Dermis microvascular lymphatic vessel endothelial cell (primary cell): ENCODE data around the gene PPARG. TPM values are rescaled to one million over a fixed set of nuclear protein-coding genes. Genes with fewer than 3 reads are reported as not detected.

Experiments
- DNase-seq, 2 donors: peaks; one replicate each; pipeline versions ENCODE4 v3.0.0 to v3.0.0-alpha.2; 2010; ENCODE audit warnings: low read depth in 2 of 2
- total RNA-seq: library from RNA; depleted of rRNA; stranded (reverse); fragments of >200 nt; gene quantifications from 2 replicates; pipeline ENCODE4 v1.2.1, GENCODE V29; 2014

The PPARG gene
- total RNA-seq, 1 donor from 2014 or later = 58.8 TPM

GRCh38 chr3:12312010-12312409 lies 23.1 kb downstream of the PPARG start:
- DNase-seq = no peak

- DNase-seq = no peak
Observed at GRCh38 chr3:12313519-12313918, 24.6 kb downstream of the PPARG start.

DNA sequence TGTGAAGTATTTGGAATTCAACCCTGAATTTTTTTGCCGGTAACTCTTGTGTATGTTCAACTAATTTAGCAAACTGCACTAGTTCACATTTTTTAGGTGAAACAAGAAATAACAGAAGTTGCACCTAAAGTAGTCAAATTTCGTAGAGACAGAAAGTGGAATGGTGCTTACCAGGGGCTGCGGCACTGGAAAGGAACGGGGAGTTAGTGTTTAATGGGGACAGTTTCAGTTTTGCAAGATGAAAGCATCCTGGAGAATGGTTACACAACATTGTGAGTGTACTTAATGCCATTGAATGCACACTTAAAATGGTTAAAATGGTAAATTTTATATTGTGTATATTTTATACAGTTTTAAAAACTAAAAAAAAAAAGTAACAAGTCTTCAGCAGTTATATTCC lies 27.4 kb downstream of the PPARG start:
- DNase-seq = no peak

DNA sequence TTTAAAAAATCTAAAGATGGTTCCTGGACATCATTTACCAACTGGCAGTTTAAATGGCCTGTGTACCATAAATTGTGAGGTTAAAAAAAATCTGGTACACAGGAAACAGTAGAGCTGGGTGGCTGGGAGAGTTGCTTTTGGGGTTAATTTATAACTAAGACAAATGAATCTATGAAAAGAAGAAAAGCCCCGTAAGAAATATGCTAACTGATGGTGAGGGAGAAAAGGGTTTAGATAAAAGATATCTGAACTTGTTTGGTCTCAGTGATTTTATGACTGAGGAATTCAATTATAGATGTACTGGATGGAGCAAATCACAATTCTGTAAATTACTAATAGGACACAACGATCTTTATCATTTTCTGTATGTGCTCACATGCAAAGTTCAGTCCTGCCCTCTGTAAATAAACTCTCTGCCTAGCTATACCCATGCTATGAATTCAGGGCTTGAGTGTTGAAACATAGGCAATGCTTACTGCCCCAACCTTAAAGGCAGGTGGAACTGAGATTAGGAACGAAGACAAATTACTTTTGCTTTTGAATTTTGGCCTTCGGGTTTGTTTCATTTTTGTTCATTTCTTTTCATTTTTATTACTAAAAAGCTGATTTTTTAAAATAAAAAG lies 28.0 kb downstream of the PPARG start:
- no peak for DNase-seq

GRCh38 chr3:12317914-12318313 lies 29.0 kb downstream of the PPARG start:
- no peak for DNase-seq

DNA sequence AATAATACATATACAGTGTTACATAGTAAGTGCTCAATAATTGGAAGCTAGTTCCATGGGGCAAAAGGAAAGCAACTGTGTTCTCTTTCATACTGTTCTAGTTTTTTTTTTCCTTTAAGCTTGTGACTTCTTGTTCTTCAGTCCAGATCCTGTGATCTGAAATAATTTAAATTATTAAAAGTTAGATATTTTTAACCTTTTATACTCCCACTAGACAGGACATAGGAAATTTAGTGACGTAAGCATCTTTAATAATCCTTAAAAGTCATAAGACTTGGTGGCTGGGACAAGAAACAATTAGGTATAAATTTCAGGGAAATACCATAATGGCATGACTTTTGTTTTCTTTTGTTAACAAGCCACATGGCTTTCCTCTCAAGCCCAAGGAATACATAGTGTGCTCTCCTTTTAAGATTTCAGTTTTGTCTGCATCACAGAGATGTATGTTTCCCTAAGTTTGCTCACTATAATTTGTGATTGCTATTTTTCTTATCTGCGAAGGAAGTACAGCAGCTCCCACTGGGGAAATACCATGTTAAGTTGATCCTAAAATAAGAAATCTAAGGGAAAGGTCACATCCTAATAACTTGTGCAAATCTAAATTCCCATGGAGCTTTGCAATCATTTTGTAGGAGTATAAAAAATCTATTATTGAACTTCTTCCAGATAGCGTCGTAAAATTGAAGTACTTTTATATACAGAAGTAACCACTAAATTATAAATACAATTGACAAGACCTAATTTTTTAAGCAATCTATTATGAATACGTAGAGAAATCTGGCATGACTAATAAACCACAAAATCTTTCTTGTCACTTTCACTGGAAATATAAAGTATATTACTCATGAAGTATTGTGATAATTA lies 30.1 kb downstream of the PPARG start:
- DNase-seq = peak in 1 of 2 donors; percentile 57

DNA sequence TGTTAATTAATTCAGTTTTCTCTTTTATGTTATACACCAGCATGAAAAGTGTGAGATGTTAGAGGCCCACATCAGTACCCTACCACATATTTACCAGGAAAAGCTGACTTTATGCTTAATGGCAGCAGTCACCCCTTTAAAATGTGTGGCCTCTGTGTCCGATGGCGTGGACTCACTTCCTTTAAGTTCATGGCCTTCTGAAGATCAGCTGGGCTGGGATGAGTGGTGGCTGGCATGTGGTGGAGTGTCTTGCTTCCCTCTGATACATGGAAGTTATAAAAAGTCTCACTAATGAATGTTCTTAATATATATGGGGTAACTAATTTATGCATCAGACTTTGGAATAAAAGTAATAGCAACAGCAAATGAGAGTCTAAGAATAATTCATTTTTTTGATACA lies 32.1 kb downstream of the PPARG start:
- no peak for DNase-seq

DNA sequence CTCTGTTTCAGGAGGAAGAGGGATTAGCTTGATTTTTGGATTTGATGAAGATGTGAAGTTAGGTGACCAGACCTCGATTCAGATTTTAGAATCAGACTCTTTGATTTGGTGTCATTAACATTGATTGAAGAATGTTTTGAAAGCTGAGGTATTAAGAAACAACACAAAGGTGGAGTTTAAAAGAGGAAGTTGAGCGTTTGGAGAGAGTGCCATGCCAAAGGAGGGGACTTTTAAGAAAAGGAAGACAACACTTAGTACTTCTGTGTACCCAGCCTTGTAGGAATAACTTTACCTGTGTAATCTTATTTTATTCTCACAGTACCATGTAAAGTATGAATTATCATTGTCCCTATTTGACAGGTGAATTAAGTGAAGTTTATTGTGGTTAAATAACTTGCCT lies 34.4 kb downstream of the PPARG start:
- no peak for DNase-seq

DNA sequence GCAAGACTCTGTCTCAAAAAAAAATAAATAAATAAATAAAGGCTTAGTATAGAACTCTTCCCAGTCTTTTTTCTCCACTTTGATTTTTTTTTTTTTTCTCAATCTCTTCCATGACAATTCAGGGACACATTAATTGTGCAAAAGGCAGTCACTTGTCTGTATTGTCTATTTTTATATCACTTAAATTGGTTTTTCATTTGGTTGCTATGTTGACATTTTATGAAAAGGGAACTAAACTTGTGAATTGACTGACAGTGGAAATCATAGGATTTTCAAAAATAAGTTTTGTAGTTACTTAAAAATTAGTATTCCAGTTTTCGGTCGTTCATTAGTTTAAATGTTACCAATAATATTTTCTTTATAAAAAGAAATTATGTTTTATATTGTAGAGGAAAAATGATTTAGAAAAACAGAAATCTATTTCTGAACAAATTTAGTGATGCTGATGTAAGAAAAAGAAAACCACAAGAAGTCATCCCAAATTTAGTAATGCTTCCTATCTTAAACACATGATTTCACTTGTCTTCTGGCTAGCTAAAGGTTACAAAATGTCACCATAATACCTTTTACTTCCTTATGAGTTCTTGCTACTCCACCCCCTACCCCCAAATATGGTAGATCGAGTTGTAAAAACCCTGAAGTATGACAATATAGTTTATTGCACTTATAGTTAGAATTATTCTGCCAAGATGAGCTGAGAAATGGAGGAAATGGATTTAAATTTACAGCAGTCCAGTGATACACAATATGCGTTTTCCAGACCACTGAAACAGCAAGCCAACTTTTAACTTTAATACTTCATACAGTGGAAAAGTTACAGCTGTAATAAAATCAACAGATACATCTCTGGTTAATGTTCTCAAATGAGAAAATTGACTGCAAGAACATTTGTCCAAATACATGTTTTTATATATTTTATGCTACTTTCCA lies 37.0 kb downstream of the PPARG start:
- no peak for DNase-seq

GRCh38 chr3:12327021-12327420 lies 38.2 kb downstream of the PPARG start:
- DNase-seq = no peak

DNA sequence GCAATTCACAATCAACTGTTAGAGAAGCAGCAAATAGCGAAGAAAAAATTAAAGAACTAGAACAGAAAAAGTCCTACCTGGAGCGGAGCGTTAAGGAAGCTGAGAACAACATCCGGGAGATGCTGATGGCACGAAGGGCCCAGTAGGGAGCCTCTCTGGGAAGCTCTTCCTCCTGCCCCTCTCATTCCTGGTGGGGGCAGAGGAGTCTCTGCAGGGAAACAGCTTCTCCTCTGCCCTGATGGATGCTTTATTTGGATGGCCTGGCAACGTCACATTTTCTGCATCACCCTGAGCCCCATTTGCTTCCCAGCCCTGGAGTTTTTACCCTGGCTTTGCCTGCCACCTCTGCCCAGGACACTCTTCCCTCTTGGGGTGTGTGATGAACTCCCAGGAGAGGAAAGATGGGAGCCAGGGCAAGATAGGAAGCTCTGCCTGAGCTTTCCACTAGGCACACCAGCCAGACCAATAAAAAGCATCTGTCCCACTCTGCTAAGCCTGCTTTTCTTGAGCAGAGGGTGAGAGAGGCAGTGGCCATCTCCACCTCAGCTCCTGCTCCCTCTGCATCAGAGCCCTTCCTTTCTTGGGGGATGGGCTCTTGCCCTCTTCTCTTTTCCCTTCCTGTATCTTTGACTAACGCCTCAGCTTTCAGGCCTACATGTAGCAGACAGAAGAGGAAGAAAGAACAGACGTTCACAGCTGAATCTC lies 39.4 kb downstream of the PPARG start:
- no peak for DNase-seq

DNA sequence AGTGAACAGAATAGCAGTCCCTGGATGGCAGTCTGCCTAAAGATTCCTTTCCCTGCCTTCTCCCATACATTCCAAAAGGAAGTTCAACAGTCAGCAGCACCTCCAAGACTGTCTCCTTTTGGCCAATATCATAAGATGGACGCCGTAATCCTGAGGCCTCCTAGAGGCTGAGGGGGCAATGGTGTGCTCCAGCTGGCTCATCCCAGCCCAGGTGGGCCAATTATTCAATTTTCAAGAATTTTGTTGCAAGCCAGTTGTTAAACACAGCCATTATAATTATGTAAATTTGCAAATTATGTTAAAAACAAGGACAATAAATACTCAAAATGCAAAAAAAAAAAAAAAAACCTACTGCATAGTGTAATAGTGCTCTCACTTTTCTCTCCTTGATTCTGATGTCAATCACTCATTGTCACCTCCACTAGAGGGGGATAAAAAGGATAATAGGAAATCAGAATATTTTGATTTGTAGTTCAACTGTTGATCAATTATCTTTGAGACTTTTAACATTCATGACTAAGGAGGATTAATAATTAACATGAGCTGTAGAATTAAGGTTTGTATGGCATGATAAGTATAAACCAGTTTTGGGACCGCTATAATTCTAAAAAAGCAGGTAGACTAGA lies 40.1 kb downstream of the PPARG start:
- no peak for DNase-seq

DNA sequence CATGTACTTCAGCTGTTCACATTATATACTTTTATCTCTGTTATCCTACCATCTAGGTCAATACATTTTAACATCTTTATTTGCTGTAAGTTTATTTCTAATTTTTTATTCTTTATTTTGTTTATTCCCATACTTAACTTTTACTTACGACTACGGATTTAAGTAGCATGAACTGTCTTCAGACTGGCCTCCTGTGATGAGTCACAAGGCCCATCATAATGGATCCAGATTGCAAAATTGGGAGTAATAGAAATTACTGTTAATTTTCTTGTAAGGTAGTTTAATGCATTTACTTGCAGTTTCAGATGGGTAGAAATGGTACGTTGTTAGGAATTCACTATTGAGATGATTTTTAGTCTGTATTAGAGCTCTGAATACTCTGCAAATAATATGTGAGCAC lies 45.9 kb downstream of the PPARG start:
- no peak for DNase-seq

DNA sequence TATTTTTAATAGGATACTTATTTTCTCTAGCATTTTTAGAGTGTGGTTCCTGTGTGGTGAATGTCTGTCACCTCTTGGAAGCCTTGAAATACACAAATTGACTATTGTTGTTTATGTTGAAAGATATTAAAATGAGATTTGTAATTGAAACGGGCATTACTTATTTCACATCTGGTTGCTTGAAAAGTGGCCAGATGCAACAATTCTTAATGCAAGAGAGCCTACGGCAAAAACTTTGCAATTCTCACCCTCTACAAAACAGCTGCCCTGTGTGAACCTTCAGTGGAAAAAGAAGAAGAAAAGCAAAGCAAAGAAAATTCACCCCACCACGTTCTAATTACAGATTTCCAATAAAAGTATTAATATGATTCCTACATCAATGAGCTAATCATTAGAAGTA lies 46.6 kb downstream of the PPARG start:
- DNase-seq = no peak

DNA sequence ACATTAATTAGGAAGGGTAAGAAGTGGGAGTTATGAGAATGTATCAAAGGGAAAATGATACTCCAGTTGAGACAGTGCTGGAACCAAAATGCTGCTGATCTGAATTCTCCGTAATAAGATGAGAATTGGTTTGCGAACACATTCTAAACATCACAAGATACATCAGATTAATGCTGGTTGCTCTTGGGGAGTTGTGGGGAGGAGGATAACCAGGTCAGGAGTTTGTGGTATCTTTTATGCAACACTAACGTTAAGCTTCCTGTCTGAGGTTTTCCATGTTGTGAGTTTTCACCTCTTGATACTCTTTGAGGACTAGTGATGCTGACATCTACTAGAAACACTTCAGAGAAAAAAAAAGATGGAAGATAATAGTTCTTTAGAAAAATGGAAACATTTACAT lies 47.2 kb downstream of the PPARG start:
- DNase-seq = no peak

GRCh38 chr3:12338595-12339546 lies 50.0 kb downstream of the PPARG start:
- DNase-seq = no peak

DNA sequence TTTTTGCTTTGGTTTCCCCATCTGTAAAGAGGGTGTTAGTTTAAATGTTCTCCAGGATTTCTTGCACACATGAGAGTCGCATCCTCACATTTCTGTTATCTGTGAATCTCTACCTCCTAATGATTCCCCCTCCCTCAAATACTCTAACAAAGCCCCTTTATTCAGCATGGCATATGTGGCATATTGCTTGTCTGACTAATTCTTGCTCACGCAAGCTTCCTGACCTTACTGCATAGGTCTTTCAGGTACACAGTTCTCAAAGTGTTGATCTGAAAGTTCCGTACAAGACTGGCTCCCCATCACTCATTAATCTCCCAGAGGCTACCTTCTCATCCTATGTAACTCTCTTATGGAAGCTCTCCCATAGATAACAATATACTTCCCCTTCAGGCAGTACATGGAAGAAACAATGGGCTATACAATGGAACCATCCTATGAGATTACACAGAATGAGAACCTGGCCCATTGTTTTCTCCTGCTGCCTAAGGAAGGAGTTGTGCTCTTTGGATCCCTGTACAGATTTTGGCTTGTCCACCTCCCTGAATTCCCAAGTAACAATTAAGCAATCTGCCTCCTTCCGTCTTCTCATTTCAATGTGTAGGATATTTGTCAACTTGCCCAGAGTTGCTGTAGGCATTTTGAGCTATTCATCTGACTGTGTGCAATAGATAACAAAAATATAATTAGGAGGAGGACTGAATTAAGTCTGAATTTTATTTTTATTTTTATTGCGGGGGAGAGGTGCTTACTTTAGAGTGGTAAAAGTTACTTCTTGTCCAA lies 51.0 kb downstream of the PPARG start:
- DNase-seq = no peak

GRCh38 chr3:12340506-12340905 lies 51.6 kb downstream of the PPARG start:
- DNase-seq = no peak

- DNase-seq = no peak
Observed at GRCh38 chr3:12342151-12342550, 53.3 kb downstream of the PPARG start.
